Adrenal gland (tissue), 12 donors: ENCODE data around the gene KCTD5. TPM values are rescaled to one million over a fixed set of nuclear protein-coding genes. Genes with fewer than 3 reads are reported as not detected.

Experiments used
- DNase-seq, 7 donors: peaks; one replicate each; pipeline ENCODE4 v3.0.0-alpha.2; 2019 to 2020
- H3K27ac ChIP-seq, 5 donors: fragments of 200-600 bp; sonication (generic) in 4 of 5; 1 replicate in 3 of 5; 2 replicates in 2 of 5; pipeline versions ENCODE4 v1.5.1 to v1.8.0; 2016 to 2020; ENCODE audit warnings: mild to moderate bottlenecking in 1 of 5
- H3K27me3 ChIP-seq: fragments of 200-600 bp; 2 replicates; pipeline ENCODE4 v1.8.0; 2021
- H3K36me3 ChIP-seq, 2 donors: fragments of 200-600 bp; replicated peaks in 1 of 2; 1 replicate in 1 of 2; 2 replicates in 1 of 2; pipeline versions ENCODE4 v1.5.1 to v1.8.0; 2018 to 2022
- H3K4me1 ChIP-seq, 2 donors: fragments of 200-600 bp; replicated peaks in 1 of 2; 1 replicate in 1 of 2; 2 replicates in 1 of 2; pipeline versions ENCODE4 v1.5.1 to v1.8.0; 2018 to 2021
- H3K4me3 ChIP-seq, 4 donors: fragments of 200-600 bp; sonication (generic) in 3 of 4; one replicate each; pipeline ENCODE4 v1.5.1; 2016 to 2018
- H3K9me3 ChIP-seq, 3 donors: fragments of 200-600 bp; sonication (generic) in 1 of 3; replicated peaks in 1 of 3; 1 replicate in 2 of 3; 2 replicates in 1 of 3; pipeline versions ENCODE4 v1.5.1 to v1.8.0; 2016 to 2021
- CTCF ChIP-seq, 6 experiments: fragments of 450-650 bp in 4 of 6; fragments of 200-600 bp in 2 of 6; sonication (generic) in 1 of 6; IDR thresholded peaks; 1 replicate in 5 of 6; 2 replicates in 1 of 6; pipeline versions ENCODE4 v1.5.1 to v1.8.0; 2016 to 2021; ENCODE audit warnings: antibody characterized with exemption in 6 of 6, mild to moderate bottlenecking in 2 of 6, moderate library complexity in 1 of 6
- POLR2A ChIP-seq, 2 donors: fragments of 450-650 bp; IDR thresholded peaks; one replicate each; pipeline ENCODE4 v1.6.1; 2017; ENCODE audit warnings: antibody characterized with exemption in 2 of 2, mild to moderate bottlenecking in 2 of 2, moderate library complexity in 1 of 2
- WGBS, 4 donors: extraction: QIAGEN DNeasy Blood & Tissue Kit in 2 of 4; methylation state at CpG; one replicate each; pipeline versions ENCODE4 v1.1.5 to v1.1.7; 2013 to 2017; 5-methylcytosine and 5-hydroxymethylcytosine counted together
- intact Hi-C, 2 donors: fragments of 100-400 bp; cut with DNase I; formaldehyde crosslinking; loops; one replicate each; pipeline versions ENCODE4 v1.14.1 to v1.15.0; 2022 to 2023
- polyA plus RNA-seq, 3 donors: library from polyadenylated mRNA; stranded (reverse); fragments of 200-250 nt in 2 of 3; fragments of 350-450 nt in 1 of 3; fragmentation: Illumina TruSeq in 1 of 3; extraction: RNeasy Lipid Tissue Mini Kit (QIAGEN cat#74804) in 1 of 3; gene quantifications; one replicate each; pipeline ENCODE4 v1.2.3, GENCODE V29; 2013 to 2014
- total RNA-seq, 9 donors: library from RNA; depleted of rRNA in 4 of 9; stranded (reverse); fragments of >200 nt in 4 of 9; fragments of 120-200 nt in 1 of 9; fragmentation: NEBNext Ultra II Directional in 1 of 9; extraction: Animal tissue kit (Norgen Biotek cat#: 25700) in 1 of 9; gene quantifications; one replicate each; pipeline versions ENCODE4 v1.1.0 to v1.2.4, GENCODE V29; 2013 to 2023
- donor health status: healthy with polysubstance abuse.
- donor health status: Bipolar disorder and iron deficiency.
- donor health status: DM: yes; HTN: yes; CAD: no.
- donor health status: DM: no; HTN: no; CAD: no.
- donor health status: DM: no; HTN: no; CAD: no.
- donor health status: DM: yes; HTN: yes; CAD: no.

Gene KCTD5
- total and polyA plus RNA-seq, 12 donors = 11.0 to 81.5 (median 18.7) TPM

GRCh38 chr16:2715966-2716885 lies 33.9 kb downstream of the KCTD5 start:
- H3K36me3 ChIP-seq = no peaks in the 10 kb centered on the region
- no peak overlapping the region for H3K4me3 ChIP-seq
- DNase-seq = no peak
- intact Hi-C loops = no loop called here
- H3K9me3 ChIP-seq = no peaks in the 10 kb centered on the region
- peaks cover 0 to 14% of the 10 kb centered on the region in 2 donors for H3K4me1 ChIP-seq
- H3K27me3 ChIP-seq = no peaks in the 10 kb centered on the region
- TF ChIP-seq POLR2A (IDR thresholded peaks at IDR 0.05) (no peak), CTCF (IDR thresholded peaks at IDR 0.05) (no peak)
- no peak overlapping the region for H3K27ac ChIP-seq
- WGBS, 4 donors = 58 to 68% (median 62%) methylated on average over 7 to 17 of the region's 17 CpGs

GRCh38 chr16:2716948-2717347 lies 34.6 kb downstream of the KCTD5 start:
- Histone ChIP-seq H3K9me3 (no peaks in the 10 kb centered on the region), H3K36me3 (no peaks in the 10 kb centered on the region), H3K27ac (no peak overlapping the region), H3K4me3 (no peak overlapping the region), H3K4me1 (peaks cover 4 to 18% of the 10 kb centered on the region in 2 donors), H3K27me3 (no peaks in the 10 kb centered on the region)
- intact Hi-C loops = no loop called here
- TF ChIP-seq POLR2A (IDR thresholded peaks at IDR 0.05) = no peak
- no peak for TF ChIP-seq CTCF (IDR thresholded peaks at IDR 0.05)
- no peak for DNase-seq
- WGBS, 4 donors = 80 to 89% (median 84%) methylated on average over 5 to 10 of the region's 10 CpGs

- H3K4me1 ChIP-seq = peaks cover 4 to 18% of the 10 kb centered on the region in 2 donors
- no peak for DNase-seq
- H3K9me3 ChIP-seq = no peaks in the 10 kb centered on the region
- TF ChIP-seq POLR2A (IDR thresholded peaks at IDR 0.05) = no peak
- TF ChIP-seq CTCF (IDR thresholded peaks at IDR 0.05) = no peak
- H3K27ac ChIP-seq = no peak overlapping the region
- intact Hi-C loops = no loop called here
- H3K36me3 ChIP-seq = no peaks in the 10 kb centered on the region
- H3K27me3 ChIP-seq = no peaks in the 10 kb centered on the region
- 75 to 89% (median 86%) methylated on average over 12 to 21 of the region's 21 CpGs for WGBS, 4 donors
- H3K4me3 ChIP-seq = no peak overlapping the region
These were observed 35.3 kb downstream of the KCTD5 start for GRCh38 chr16:2717383-2718263.
